ENCODE data around the gene GALNS.

The GALNS gene

GRCh38 chr16:88814144-88814502 lies 42.6 kb downstream of the GALNS start:
- no peak for FAIRE-seq

GRCh38 chr16:88813269-88814143 lies 43.2 kb downstream of the GALNS start:
- FAIRE-seq, result no peak

GRCh38 chr16:88812513-88813268 lies 44.1 kb downstream of the GALNS start:
- FAIRE-seq, result no peak

- no peak for FAIRE-seq
Measured at GRCh38 chr16:88811769-88812512, 44.8 kb downstream of the GALNS start, which contains the start of gene APRT. Gene APRT (minus strand): TSS chr16:88811928. CDS start chr16:88811899, 29 bp downstream.

GRCh38 chr16:88810912-88811768 lies 45.6 kb downstream of the GALNS start:
- FAIRE-seq, result no peak

- FAIRE-seq, result no peak
Measured at GRCh38 chr16:88810166-88810911, 46.4 kb downstream of the GALNS start.

GRCh38 chr16:88809676-88810165 lies 47.0 kb downstream of the GALNS start:
- no peak for FAIRE-seq

- no peak for FAIRE-seq
Measured at GRCh38 chr16:88809068-88809675, 47.6 kb downstream of the GALNS start.

- no peak for FAIRE-seq
Measured at GRCh38 chr16:88807626-88808453, 48.9 kb downstream of the GALNS start.

- no peak for FAIRE-seq
Measured at GRCh38 chr16:88807142-88807625, 49.6 kb downstream of the GALNS start.

- no peak for FAIRE-seq
Measured at GRCh38 chr16:88806491-88807111, 50.1 kb downstream of the GALNS start.

- FAIRE-seq, result no peak
Measured at GRCh38 chr16:88805887-88806393, 50.8 kb downstream of the GALNS start.

GRCh38 chr16:88805340-88805715 lies 51.4 kb downstream of the GALNS start:
- FAIRE-seq, result no peak

GRCh38 chr16:88804552-88805339 lies 52.0 kb downstream of the GALNS start:
- FAIRE-seq, result no peak

GRCh38 chr16:88804173-88804551 lies 52.6 kb downstream of the GALNS start:
- no peak for FAIRE-seq

- FAIRE-seq, result no peak
Measured at GRCh38 chr16:88803264-88803987, 53.3 kb downstream of the GALNS start, which contains the start of gene CDT1. Gene CDT1 (plus strand): TSS chr16:88803789. CDS start chr16:88803832, 43 bp downstream.

- FAIRE-seq, result no peak
Measured at GRCh38 chr16:88800277-88800592, 56.5 kb downstream of the GALNS start.
